DOHH2 (cell line): ENCODE results near the gene CHCHD6.

ENCODE experiments used
- H3F3A ChIP-seq: fragments of 200-600 bp; sonication (generic), shearing (Covaris generic); 2 replicates; pipeline ENCODE4 v1.6.0; 2016; ENCODE audit warnings: antibody characterized with exemption, mild to moderate bottlenecking; ENCODE audit not compliant: control insufficient read depth, insufficient read depth
- H3K27ac ChIP-seq: fragments of 200-600 bp; sonication (generic); 2 replicates; pipeline ENCODE4 v1.5.1; 2014; ENCODE audit warnings: low read depth, mild to moderate bottlenecking, low read length, moderate library complexity
- H3K27me3 ChIP-seq: fragments of 200-600 bp; sonication (generic); 2 replicates; pipeline ENCODE4 v1.6.1; 2014; ENCODE audit warnings: mild to moderate bottlenecking, low read length, mixed read lengths; ENCODE audit not compliant: control insufficient read depth
- H3K36me3 ChIP-seq: fragments of 200-600 bp; sonication (generic); 2 replicates; pipeline ENCODE4 v1.6.1; 2014; ENCODE audit warnings: mild to moderate bottlenecking, low read length, moderate library complexity, mixed read lengths; ENCODE audit not compliant: control insufficient read depth
- H3K4me1 ChIP-seq: fragments of 200-600 bp; sonication (generic); 2 replicates; pipeline ENCODE4 v1.6.1; 2014; ENCODE audit warnings: mild to moderate bottlenecking, low read length, mixed read lengths; ENCODE audit not compliant: control insufficient read depth
- H3K4me2 ChIP-seq: fragments of 200-600 bp; sonication (generic); 2 replicates; pipeline ENCODE4 v1.6.0; 2014; ENCODE audit warnings: mild to moderate bottlenecking, low read length, moderate library complexity
- H3K4me3 ChIP-seq: fragments of 200-600 bp; sonication (generic); 2 replicates; pipeline ENCODE4 v1.5.1; 2014; ENCODE audit warnings: mild to moderate bottlenecking, low read length, mixed read lengths
- H3K79me2 ChIP-seq: fragments of 200-600 bp; sonication (generic); 2 replicates; pipeline ENCODE4 v1.6.1; 2014; ENCODE audit warnings: mild to moderate bottlenecking, low read length, mixed read lengths; ENCODE audit not compliant: control insufficient read depth
- H3K9me2 ChIP-seq: fragments of 200-600 bp; sonication (generic); replicated peaks from 2 replicates; pipeline ENCODE4 v1.6.1; 2014; ENCODE audit warnings: mild to moderate bottlenecking, low read length, mixed read lengths; ENCODE audit not compliant: control insufficient read depth
- H3K9me3 ChIP-seq: fragments of 200-600 bp; sonication (generic); 2 replicates; pipeline ENCODE4 v1.6.1; 2014; ENCODE audit warnings: antibody characterized with exemption, low read length, mixed read lengths; ENCODE audit not compliant: control insufficient read depth, insufficient read depth
- H4K20me1 ChIP-seq: fragments of 200-600 bp; sonication (generic); 2 replicates; pipeline ENCODE4 v1.6.0; 2014; ENCODE audit warnings: low read depth, mild to moderate bottlenecking, antibody characterized with exemption, low read length, moderate library complexity; ENCODE audit not compliant: control insufficient read depth, insufficient read depth
- EZH2phosphoT487 ChIP-seq: fragments of 200-600 bp; sonication (generic); IDR thresholded peaks from 2 replicates; pipeline ENCODE4 v1.6.1; 2017; ENCODE audit warnings: borderline replicate concordance, mild to moderate bottlenecking, antibody characterized with exemption, low read length, moderate library complexity, mixed read lengths
- TF ChIP-seq, protein P1 (sequence below): fragments of 200-600 bp; sonication (generic); IDR thresholded peaks from one replicate; pipeline ENCODE4 v1.5.1; 2014; ENCODE audit warnings: antibody characterized with exemption, mild to moderate bottlenecking, low read depth, low read length; ENCODE audit not compliant: poor library complexity, severe bottlenecking

The CHCHD6 gene

DNA sequence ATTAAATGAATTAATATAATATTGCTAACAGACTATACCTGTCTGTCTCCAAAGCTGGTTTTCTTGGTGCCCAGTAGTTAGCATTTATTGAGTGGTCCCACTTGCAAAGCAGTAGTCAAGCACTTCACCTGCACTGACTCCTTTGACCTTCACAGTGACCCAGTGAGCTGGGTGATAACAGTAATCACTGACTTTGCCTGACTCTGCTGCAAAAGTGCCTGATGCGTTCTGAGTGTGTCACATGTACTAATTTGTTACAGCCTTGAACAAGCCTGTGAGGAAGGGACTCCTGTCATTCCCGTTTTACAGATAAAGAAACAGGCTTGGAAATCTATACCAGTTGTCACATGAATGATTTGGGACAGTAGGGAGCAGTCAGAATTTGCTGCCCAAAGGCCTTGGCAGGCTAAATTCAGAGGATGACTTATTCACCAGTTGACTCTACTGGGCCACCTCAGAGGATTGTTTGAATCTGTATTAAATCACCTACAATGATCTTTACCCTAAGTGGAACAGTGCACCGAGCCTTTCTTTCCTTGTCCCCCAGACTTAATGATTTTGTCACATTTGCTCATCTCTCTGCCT is 162.2 kb downstream of the CHCHD6 start:
- no peaks in the 10 kb centered on the region for H3K79me2 ChIP-seq

DNA sequence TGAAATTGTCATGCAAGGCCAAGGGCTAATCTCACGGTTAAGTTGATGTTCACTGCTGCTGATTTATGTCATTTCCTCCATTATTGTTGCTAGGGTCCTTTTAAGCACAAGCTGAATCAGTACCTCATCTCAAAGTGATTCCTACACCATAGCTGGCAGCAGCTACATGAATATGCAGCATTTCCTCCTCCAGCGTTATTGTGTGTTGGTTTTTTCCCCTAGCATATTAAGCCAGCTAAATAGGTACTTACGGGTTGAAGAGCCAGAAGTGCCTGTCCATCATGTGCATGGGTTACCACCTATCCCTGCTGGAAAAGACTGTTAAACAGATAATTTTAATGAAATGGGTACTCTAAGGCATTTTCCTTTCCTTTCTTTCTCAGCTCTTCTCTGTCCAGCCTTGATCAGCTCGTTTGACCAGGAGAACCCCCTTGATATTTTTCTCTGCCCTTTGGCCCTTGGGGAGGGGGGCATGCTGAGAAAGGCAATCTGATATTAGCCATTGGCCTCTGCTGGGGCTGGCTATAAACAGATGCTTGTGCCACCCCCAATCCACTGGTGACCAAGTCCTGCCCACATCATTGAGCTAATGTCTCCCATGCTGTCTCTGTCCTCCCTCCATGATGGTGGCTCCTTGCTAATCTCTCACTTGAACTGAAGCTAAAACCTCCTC is 163.3 kb downstream of the CHCHD6 start:
- Histone ChIP-seq H3K4me1 (no peaks in the 10 kb centered on the region), H3K27ac (no peak overlapping the region), H3F3A (no peaks in the 10 kb centered on the region), H3K9me3 (no peaks in the 10 kb centered on the region), H3K36me3 (no peaks in the 10 kb centered on the region), H3K79me2 (no peaks in the 10 kb centered on the region), H3K9me2 (no peaks in the 10 kb centered on the region), H3K4me2 (no peak overlapping the region), H4K20me1 (no peaks in the 10 kb centered on the region), H3K4me3 (no peak overlapping the region), H3K27me3 (no peaks in the 10 kb centered on the region)
- no peak for TF ChIP-seq EZH2phosphoT487
- TF ChIP-seq, protein P1, sequence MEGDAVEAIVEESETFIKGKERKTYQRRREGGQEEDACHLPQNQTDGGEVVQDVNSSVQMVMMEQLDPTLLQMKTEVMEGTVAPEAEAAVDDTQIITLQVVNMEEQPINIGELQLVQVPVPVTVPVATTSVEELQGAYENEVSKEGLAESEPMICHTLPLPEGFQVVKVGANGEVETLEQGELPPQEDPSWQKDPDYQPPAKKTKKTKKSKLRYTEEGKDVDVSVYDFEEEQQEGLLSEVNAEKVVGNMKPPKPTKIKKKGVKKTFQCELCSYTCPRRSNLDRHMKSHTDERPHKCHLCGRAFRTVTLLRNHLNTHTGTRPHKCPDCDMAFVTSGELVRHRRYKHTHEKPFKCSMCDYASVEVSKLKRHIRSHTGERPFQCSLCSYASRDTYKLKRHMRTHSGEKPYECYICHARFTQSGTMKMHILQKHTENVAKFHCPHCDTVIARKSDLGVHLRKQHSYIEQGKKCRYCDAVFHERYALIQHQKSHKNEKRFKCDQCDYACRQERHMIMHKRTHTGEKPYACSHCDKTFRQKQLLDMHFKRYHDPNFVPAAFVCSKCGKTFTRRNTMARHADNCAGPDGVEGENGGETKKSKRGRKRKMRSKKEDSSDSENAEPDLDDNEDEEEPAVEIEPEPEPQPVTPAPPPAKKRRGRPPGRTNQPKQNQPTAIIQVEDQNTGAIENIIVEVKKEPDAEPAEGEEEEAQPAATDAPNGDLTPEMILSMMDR, result no peak

More for the DNA sequence above, 162.2 kb downstream of the CHCHD6 start:
- Histone ChIP-seq H3F3A (no peaks in the 10 kb centered on the region), H3K36me3 (no peaks in the 10 kb centered on the region), H3K4me2 (no peak overlapping the region), H3K9me2 (no peaks in the 10 kb centered on the region), H3K4me1 (no peaks in the 10 kb centered on the region), H3K27ac (no peak overlapping the region), H4K20me1 (no peaks in the 10 kb centered on the region), H3K9me3 (no peaks in the 10 kb centered on the region), H3K27me3 (no peaks in the 10 kb centered on the region), H3K4me3 (no peak overlapping the region)
- TF ChIP-seq, protein P1, result no peak
- TF ChIP-seq EZH2phosphoT487, result no peak

- Histone ChIP-seq H3K4me2 (no peak overlapping the region), H3K4me3 (no peak overlapping the region), H3K79me2 (no peaks in the 10 kb centered on the region), H3K9me2 (no peaks in the 10 kb centered on the region), H3F3A (no peaks in the 10 kb centered on the region), H3K27ac (no peak overlapping the region), H3K36me3 (no peaks in the 10 kb centered on the region), H3K4me1 (no peaks in the 10 kb centered on the region), H3K9me3 (no peaks in the 10 kb centered on the region), H4K20me1 (no peaks in the 10 kb centered on the region), H3K27me3 (no peaks in the 10 kb centered on the region)
- TF ChIP-seq, protein P1, result no peak
These were observed 163.8 kb downstream of the CHCHD6 start for GRCh38 chr3:126867863-126868200.
